Spleen (tissue), 11 donors: ENCODE measurements around the gene WDR90. TPM values are rescaled to one million over a fixed set of nuclear protein-coding genes. Genes with fewer than 3 reads are reported as not detected.

Source experiments
- DNase-seq: peaks from one replicate; pipeline ENCODE4 v3.0.0-alpha.2; 2020
- H3K27ac ChIP-seq, 8 donors: fragments of 200-600 bp; sonication (generic) in 7 of 8; 1 replicate in 4 of 8; 2 replicates in 4 of 8; pipeline versions ENCODE4 v1.5.0 to v1.8.0; 2016 to 2021; ENCODE audit warnings: inconsistent platforms in 4 of 8, mild to moderate bottlenecking in 4 of 8, moderate library complexity in 1 of 8
- H3K27me3 ChIP-seq, 7 donors: fragments of 200-600 bp; sonication (generic) in 6 of 7; replicated peaks in 1 of 7; 1 replicate in 4 of 7; 2 replicates in 3 of 7; pipeline versions ENCODE4 v1.5.0 to v1.8.0; 2016 to 2021; ENCODE audit warnings: inconsistent platforms in 3 of 7, mild to moderate bottlenecking in 1 of 7
- H3K36me3 ChIP-seq, 6 donors: fragments of 200-600 bp; sonication (generic) in 5 of 6; 1 replicate in 4 of 6; 2 replicates in 2 of 6; pipeline versions ENCODE4 v1.5.0 to v1.8.0; 2016 to 2021; ENCODE audit warnings: inconsistent platforms in 2 of 6
- H3K4me1 ChIP-seq, 6 donors: fragments of 200-600 bp; sonication (generic) in 5 of 6; 1 replicate in 3 of 6; 2 replicates in 3 of 6; pipeline versions ENCODE4 v1.5.0 to v1.8.0; 2016 to 2021; ENCODE audit warnings: inconsistent platforms in 3 of 6
- H3K4me3 ChIP-seq, 8 donors: fragments of 200-600 bp; sonication (generic) in 7 of 8; 1 replicate in 4 of 8; 2 replicates in 4 of 8; pipeline versions ENCODE4 v1.5.0 to v1.8.0; 2016 to 2021; ENCODE audit warnings: inconsistent platforms in 4 of 8, mild to moderate bottlenecking in 4 of 8, moderate library complexity in 2 of 8
- H3K9me3 ChIP-seq, 8 donors: fragments of 200-600 bp; sonication (generic) in 7 of 8; 1 replicate in 4 of 8; 2 replicates in 4 of 8; pipeline versions ENCODE4 v1.5.0 to v1.8.0; 2016 to 2021; ENCODE audit warnings: inconsistent platforms in 4 of 8
- POLR2A ChIP-seq, 3 donors: fragments of 450-650 bp; IDR thresholded peaks; one replicate each; pipeline ENCODE4 v1.5.1; 2017; ENCODE audit warnings: antibody characterized with exemption in 3 of 3, mild to moderate bottlenecking in 1 of 3
- POLR2AphosphoS5 ChIP-seq, 3 donors: sonication (generic); formaldehyde crosslinking; IDR thresholded peaks; one replicate each; pipeline ENCODE4 v1.5.1; 2017; ENCODE audit warnings: antibody characterized with exemption in 3 of 3
- WGBS, 5 donors: extraction: QIAGEN DNeasy Blood & Tissue Kit in 3 of 5; methylation state at CpG; one replicate each; pipeline versions ENCODE4 v1.1.5 to v1.1.7; 2013 to 2018; 5-methylcytosine and 5-hydroxymethylcytosine counted together
- intact Hi-C: fragments of 100-400 bp; cut with DNase I; formaldehyde crosslinking; loops from one replicate; pipeline ENCODE4 v1.15.0; 2023; ENCODE audit warnings: low total_unique reads
- polyA plus RNA-seq, 3 donors: library from polyadenylated mRNA; stranded (reverse); fragments of 200-250 nt; gene quantifications; one replicate each; pipeline ENCODE4 v1.2.1, GENCODE V29; 2013
- total RNA-seq, 7 donors: library from RNA; depleted of rRNA in 3 of 7; stranded (reverse); fragments of >200 nt in 3 of 7; fragmentation: NEBNext Ultra II Directional in 4 of 7; extraction: Animal tissue kit (Norgen Biotek cat#: 25700) in 4 of 7; gene quantifications; one replicate each; pipeline versions ENCODE4 v1.1.0 to v1.2.1, GENCODE V29; 2016 to 2021
- TF ChIP-seq, protein P1 (sequence below), 11 experiments: fragments of 200-600 bp in 7 of 11; fragments of 450-650 bp in 4 of 11; sonication (generic) in 4 of 11; IDR thresholded peaks in 8 of 11; conservative IDR thresholded peaks in 3 of 11; 1 replicate in 7 of 11; 2 replicates in 4 of 11; pipeline versions ENCODE4 v1.4.0 to v1.8.0; 2016 to 2021; ENCODE audit warnings: antibody characterized with exemption in 11 of 11, inconsistent platforms in 4 of 11, mild to moderate bottlenecking in 1 of 11
- donor health status: healthy with polysubstance abuse.
- donor health status: DM: no; HTN: no; CAD: no; lungs with moderate emphysema.
- donor health status: DM: no; HTN: no; CAD: no.
- donor health status: Bipolar disorder and iron deficiency.
- donor health status: healthy.
- donor health status: DM: no; HTN: no; CAD: no.
- donor health status: DM: yes; HTN: yes; CAD: no.

The WDR90 gene
- total and polyA plus RNA-seq, 10 donors = 7.9 to 30.2 (median 19.4) TPM

DNA sequence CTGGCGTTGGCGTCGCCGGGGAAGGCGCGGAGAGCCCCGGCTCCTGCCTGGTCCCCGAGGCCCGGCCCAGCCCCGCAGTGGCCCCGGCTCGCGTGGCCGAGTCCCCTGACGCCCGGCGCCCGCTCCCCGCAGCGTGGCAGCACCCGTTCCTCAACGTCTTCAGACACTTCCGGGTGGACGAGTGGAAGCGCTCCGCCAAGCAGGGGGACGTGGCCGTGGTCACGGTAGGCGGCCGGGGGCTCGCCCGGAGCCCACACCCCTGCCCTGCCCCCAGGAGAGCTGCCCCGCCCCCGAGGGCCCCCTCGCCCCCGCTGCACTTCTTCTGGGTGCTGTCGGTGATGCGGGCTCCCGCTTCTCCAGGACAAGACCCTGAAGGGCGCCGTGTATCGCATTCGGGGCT is 466 bp downstream of the WDR90 start:
- no peaks in the 10 kb centered on the region for H3K9me3 ChIP-seq
- TF ChIP-seq, protein P1, sequence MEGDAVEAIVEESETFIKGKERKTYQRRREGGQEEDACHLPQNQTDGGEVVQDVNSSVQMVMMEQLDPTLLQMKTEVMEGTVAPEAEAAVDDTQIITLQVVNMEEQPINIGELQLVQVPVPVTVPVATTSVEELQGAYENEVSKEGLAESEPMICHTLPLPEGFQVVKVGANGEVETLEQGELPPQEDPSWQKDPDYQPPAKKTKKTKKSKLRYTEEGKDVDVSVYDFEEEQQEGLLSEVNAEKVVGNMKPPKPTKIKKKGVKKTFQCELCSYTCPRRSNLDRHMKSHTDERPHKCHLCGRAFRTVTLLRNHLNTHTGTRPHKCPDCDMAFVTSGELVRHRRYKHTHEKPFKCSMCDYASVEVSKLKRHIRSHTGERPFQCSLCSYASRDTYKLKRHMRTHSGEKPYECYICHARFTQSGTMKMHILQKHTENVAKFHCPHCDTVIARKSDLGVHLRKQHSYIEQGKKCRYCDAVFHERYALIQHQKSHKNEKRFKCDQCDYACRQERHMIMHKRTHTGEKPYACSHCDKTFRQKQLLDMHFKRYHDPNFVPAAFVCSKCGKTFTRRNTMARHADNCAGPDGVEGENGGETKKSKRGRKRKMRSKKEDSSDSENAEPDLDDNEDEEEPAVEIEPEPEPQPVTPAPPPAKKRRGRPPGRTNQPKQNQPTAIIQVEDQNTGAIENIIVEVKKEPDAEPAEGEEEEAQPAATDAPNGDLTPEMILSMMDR (IDR thresholded peaks at IDR 0.05 in 8 of 11, conservative IDR thresholded peaks at IDR 0.05 in 3 of 11) = no peak
- TF ChIP-seq POLR2A (IDR thresholded peaks at IDR 0.05) (no peak), POLR2AphosphoS5 (IDR thresholded peaks at IDR 0.05) (no peak)
- H3K4me3 ChIP-seq = peak overlapping the region; percentile 52 to 94 (median 84)
- H3K27ac ChIP-seq = peak overlapping the region in 6 of 8 donors; percentile 80 to 96 (median 90)
- intact Hi-C loops = no loop called here
- H3K4me1 ChIP-seq = peaks cover 13 to 56% (median 47%) of the 10 kb centered on the region in 6 donors
- DNase-seq = peak; percentile 88
- H3K27me3 ChIP-seq = no peaks in the 10 kb centered on the region
- 2 to 6% (median 3%) methylated on average over 23 to 44 of the region's 44 CpGs for WGBS, 5 donors
- H3K36me3 ChIP-seq = peaks cover 0 to 21% (median 0%) of the 10 kb centered on the region in 6 donors

DNA sequence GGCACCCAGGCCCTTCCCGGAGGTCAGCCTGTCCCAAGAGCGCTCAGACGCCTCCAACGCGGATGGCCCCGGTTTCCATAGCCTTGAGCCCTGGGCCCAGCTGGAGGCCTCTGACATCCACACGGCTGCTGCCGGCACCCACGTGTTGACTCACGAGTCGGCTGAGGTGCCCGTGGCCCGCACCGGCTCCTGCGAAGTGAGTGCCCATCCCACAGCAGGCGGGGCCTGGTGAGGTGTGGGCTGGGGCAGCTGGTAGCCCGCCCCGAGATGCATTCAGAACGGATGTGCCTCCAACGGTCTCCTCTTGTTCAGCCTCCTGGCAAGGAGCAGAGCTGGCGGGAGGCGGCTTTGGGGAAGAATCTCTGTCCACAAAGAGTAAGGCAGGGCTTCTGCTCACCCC is 2.7 kb downstream of the WDR90 start:
- peaks cover 0 to 40% (median 0%) of the 10 kb centered on the region in 6 donors for H3K36me3 ChIP-seq
- 88 to 94% (median 91%) methylated on average over 12 to 22 of the region's 22 CpGs for WGBS, 5 donors
- H3K4me1 ChIP-seq = peaks cover 13 to 42% (median 34%) of the 10 kb centered on the region in 6 donors
- no peaks in the 10 kb centered on the region for H3K27me3 ChIP-seq
- intact Hi-C loops = no loop called here
- no peak for DNase-seq
- no peak overlapping the region for H3K4me3 ChIP-seq
- TF ChIP-seq POLR2AphosphoS5 (IDR thresholded peaks at IDR 0.05) = no peak
- TF ChIP-seq POLR2A (IDR thresholded peaks at IDR 0.05) = no peak
- TF ChIP-seq, protein P1 (IDR thresholded peaks at IDR 0.05 in 8 of 11, conservative IDR thresholded peaks at IDR 0.05 in 3 of 11) = no peak
- H3K9me3 ChIP-seq = no peaks in the 10 kb centered on the region
- no peak overlapping the region for H3K27ac ChIP-seq

DNA sequence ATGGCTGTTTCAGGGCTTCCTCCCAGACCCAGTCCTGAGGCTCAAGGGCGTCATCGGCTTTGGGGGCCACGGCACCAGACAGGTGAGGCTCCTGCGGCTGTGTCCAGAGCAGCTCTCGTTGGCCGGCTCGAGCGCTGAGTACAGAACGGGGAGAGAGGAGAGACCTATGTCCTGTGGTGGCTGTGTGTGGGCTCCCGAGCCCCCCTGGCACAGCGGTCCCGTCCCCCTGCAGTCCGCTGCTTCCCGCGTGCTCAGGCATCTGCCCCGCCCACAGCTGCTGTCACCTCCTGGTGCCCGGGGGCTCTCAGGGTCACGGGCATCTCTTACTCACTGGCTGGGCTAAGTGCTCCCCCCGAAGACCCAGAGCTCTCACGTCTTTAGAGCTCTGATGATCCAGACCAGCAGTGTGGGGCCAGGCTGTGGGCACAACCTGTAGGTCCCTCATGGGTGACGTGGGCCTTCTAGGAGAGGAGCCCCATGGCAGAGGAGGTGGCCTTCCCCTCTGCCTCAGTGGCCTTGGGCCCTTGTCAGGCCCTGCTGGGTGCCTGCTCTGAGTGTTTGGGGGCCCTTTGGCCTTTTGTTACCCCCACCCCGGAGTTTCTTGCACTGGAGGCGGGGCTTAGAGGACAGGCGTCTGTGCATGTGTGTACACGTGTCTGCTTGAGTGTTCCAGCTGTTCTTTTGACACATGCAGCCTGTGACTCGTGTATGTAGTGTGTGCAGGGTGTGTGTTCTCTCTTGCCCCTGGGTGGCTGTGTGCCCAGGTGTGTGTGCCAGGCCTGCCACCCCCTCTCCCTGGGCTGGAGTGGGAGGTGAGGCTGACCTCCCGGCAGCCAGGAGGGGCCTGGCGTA is 3.5 kb downstream of the WDR90 start:
- intact Hi-C loops = no loop called here
- Histone ChIP-seq H3K36me3 (peaks cover 0 to 49% (median 0%) of the 10 kb centered on the region in 6 donors), H3K9me3 (no peaks in the 10 kb centered on the region), H3K4me3 (no peak overlapping the region), H3K27me3 (no peaks in the 10 kb centered on the region), H3K4me1 (peaks cover 11 to 34% (median 26%) of the 10 kb centered on the region in 6 donors), H3K27ac (no peak overlapping the region)
- no peak for DNase-seq
- 82 to 94% (median 90%) methylated on average over 22 to 28 of the region's 28 CpGs for WGBS, 5 donors
- TF ChIP-seq, protein P1 (IDR thresholded peaks at IDR 0.05 in 8 of 11, conservative IDR thresholded peaks at IDR 0.05 in 3 of 11) = no peak
- TF ChIP-seq POLR2A (IDR thresholded peaks at IDR 0.05) (no peak), POLR2AphosphoS5 (IDR thresholded peaks at IDR 0.05) (no peak)

DNA sequence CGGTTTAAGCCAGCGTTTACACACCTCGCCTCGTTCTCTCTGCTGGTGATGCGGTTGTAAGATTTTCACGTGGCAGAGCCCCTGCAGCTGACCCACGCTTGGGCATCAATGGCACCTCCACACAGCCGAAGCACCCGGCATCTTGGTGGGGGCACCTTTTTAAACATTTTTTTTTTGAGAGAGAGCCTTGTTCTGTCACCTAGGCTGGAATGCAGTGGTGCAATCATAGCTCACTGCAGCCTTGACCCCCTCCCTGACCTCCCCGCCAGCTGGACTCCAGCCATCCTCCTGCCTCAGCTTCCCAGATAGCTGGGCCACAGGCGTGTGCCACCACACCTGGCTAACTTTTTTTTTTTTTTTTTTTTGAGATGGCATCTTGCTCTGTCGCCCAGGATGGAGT is 4.9 kb downstream of the WDR90 start:
- H3K4me1 ChIP-seq = peaks cover 0 to 20% (median 12%) of the 10 kb centered on the region in 6 donors
- DNase-seq = no peak
- H3K27me3 ChIP-seq = no peaks in the 10 kb centered on the region
- H3K27ac ChIP-seq = no peak overlapping the region
- TF ChIP-seq POLR2A (IDR thresholded peaks at IDR 0.05) (no peak), POLR2AphosphoS5 (IDR thresholded peaks at IDR 0.05) (no peak)
- TF ChIP-seq, protein P1 (IDR thresholded peaks at IDR 0.05 in 8 of 11, conservative IDR thresholded peaks at IDR 0.05 in 3 of 11) = no peak
- H3K4me3 ChIP-seq = no peak overlapping the region
- H3K36me3 ChIP-seq = peaks cover 0 to 60% (median 0%) of the 10 kb centered on the region in 6 donors
- H3K9me3 ChIP-seq = no peaks in the 10 kb centered on the region
- intact Hi-C loops = no loop called here
- WGBS, 5 donors = 92 to 95% (median 92%) methylated on average over 12 of the region's 12 CpGs
